Astrocyte (in vitro differentiated cells and primary cell): Measurements from ENCODE around the gene FHIT. TPM values are rescaled to one million over a fixed set of nuclear protein-coding genes. Genes with fewer than 3 reads are reported as not detected.

ENCODE experiments used
- DNase-seq: peaks from one replicate; pipeline ENCODE4 v3.0.0-alpha.2; 2010; ENCODE audit warnings: low read depth
- FAIRE-seq: peaks from 2 replicates; lab custom pipeline; 2011; peaks lifted over from hg19 to GRCh38; lab: Jason Lieb, UNC
- H2AFZ ChIP-seq: 2 replicates; pipeline ENCODE4 v1.6.0; 2012; ENCODE audit warnings: low read depth, low read length, inconsistent platforms
- H3K27ac ChIP-seq: 2 replicates; pipeline ENCODE4 v1.5.1; 2011; ENCODE audit warnings: low read depth, low read length, inconsistent platforms
- H3K27me3 ChIP-seq: 2 replicates; pipeline ENCODE4 v1.6.0; 2011; ENCODE audit warnings: low read length, inconsistent platforms; ENCODE audit not compliant: insufficient read depth
- H3K36me3 ChIP-seq: 2 replicates; pipeline ENCODE4 v1.5.1; 2011; ENCODE audit warnings: low read length, inconsistent platforms; ENCODE audit not compliant: insufficient read depth
- H3K4me1 ChIP-seq: 2 replicates; pipeline ENCODE4 v1.5.1; 2011; ENCODE audit warnings: low read length, inconsistent platforms; ENCODE audit not compliant: insufficient read depth
- H3K4me2 ChIP-seq: 2 replicates; pipeline ENCODE4 v1.6.0; 2012; ENCODE audit warnings: low read length, inconsistent platforms
- H3K4me3 ChIP-seq: 2 replicates; pipeline ENCODE4 v1.5.1; 2011; ENCODE audit warnings: low read depth, mild to moderate bottlenecking, low read length, inconsistent platforms; ENCODE audit not compliant: insufficient read depth
- H3K79me2 ChIP-seq: 2 replicates; pipeline ENCODE4 v1.6.0; 2012; ENCODE audit warnings: mild to moderate bottlenecking, low read length, inconsistent platforms; ENCODE audit not compliant: insufficient read depth
- H3K9ac ChIP-seq: 2 replicates; pipeline ENCODE4 v1.6.0; 2012; ENCODE audit warnings: mild to moderate bottlenecking, low read length, inconsistent platforms
- H3K9me3 ChIP-seq: 2 replicates; pipeline ENCODE4 v1.5.1; 2012; ENCODE audit warnings: low read depth, mild to moderate bottlenecking, low read length, inconsistent platforms; ENCODE audit not compliant: insufficient read depth
- H4K20me1 ChIP-seq: 2 replicates; pipeline ENCODE4 v1.6.0; 2012; ENCODE audit warnings: low read length, inconsistent platforms; ENCODE audit not compliant: insufficient read depth
- H3K27ac Mint-ChIP-seq: one replicate; pipeline ENCODE4 v1.8.0; 2021; ENCODE audit warnings: mild to moderate bottlenecking, mixed read lengths; ENCODE audit not compliant: unreplicated experiment
- H3K27me3 Mint-ChIP-seq: one replicate; pipeline ENCODE4 v1.8.0; 2021; ENCODE audit warnings: low read depth, mixed read lengths; ENCODE audit not compliant: unreplicated experiment
- H3K36me3 Mint-ChIP-seq: one replicate; pipeline ENCODE4 v1.8.0; 2021; ENCODE audit warnings: low read depth, mixed read lengths; ENCODE audit not compliant: unreplicated experiment
- H3K4me1 Mint-ChIP-seq: one replicate; pipeline ENCODE4 v1.8.0; 2021; ENCODE audit warnings: low read depth, mixed read lengths; ENCODE audit not compliant: unreplicated experiment
- H3K4me3 Mint-ChIP-seq: one replicate; pipeline ENCODE4 v1.8.0; 2021; ENCODE audit warnings: mild to moderate bottlenecking, moderate library complexity, mixed read lengths; ENCODE audit not compliant: unreplicated experiment
- H3K9me3 Mint-ChIP-seq: one replicate; pipeline ENCODE4 v1.8.0; 2021; ENCODE audit warnings: mild to moderate bottlenecking, mixed read lengths; ENCODE audit not compliant: unreplicated experiment
- CTCF ChIP-seq: IDR thresholded peaks from 2 replicates; pipeline ENCODE4 v1.5.1; 2011; ENCODE audit warnings: low read depth, mild to moderate bottlenecking, inconsistent platforms, low read length, moderate library complexity; ENCODE audit not compliant: insufficient read depth
- EZH2 ChIP-seq: IDR thresholded peaks from 2 replicates; pipeline ENCODE4 v1.6.1; 2012; ENCODE audit warnings: mild to moderate bottlenecking, low read length, inconsistent platforms; ENCODE audit not compliant: insufficient read depth
- total RNA-seq: library from RNA; stranded (reverse); gene quantifications from 2 replicates; pipeline ENCODE4 v1.2.1, GENCODE V29; 2021

The FHIT gene
- total RNA-seq, 1 donor from 2014 or later: 6.7 TPM

- Histone ChIP-seq H3K9ac (no peak overlapping the region), H2AFZ (no peak overlapping the region), H3K27me3 (no peaks in the 10 kb centered on the region), H3K27ac (no peak overlapping the region), H3K4me2 (no peak overlapping the region), H3K9me3 (no peaks in the 10 kb centered on the region), H3K4me1 (no peaks in the 10 kb centered on the region), H3K36me3 (no peaks in the 10 kb centered on the region), H3K79me2 (no peaks in the 10 kb centered on the region), H4K20me1 (no peaks in the 10 kb centered on the region), H3K4me3 (no peak overlapping the region)
- H3K36me3 Mint-ChIP-seq: no peaks in the 10 kb centered on the region
- H3K4me3 Mint-ChIP-seq: no peak overlapping the region
- no peak for DNase-seq
- TF ChIP-seq CTCF (no peak), EZH2 (no peak)
- no peak overlapping the region for H3K27ac Mint-ChIP-seq
- peaks cover under 1% of the 10 kb centered on the region for H3K9me3 Mint-ChIP-seq
- no peak for FAIRE-seq
- H3K4me1 Mint-ChIP-seq: no peaks in the 10 kb centered on the region
- H3K27me3 Mint-ChIP-seq: no peaks in the 10 kb centered on the region
Measured at GRCh38 chr3:59979542-59979941, 1271.7 kb downstream of the FHIT start.

- no peaks in the 10 kb centered on the region for H3K79me2 ChIP-seq
- H3K4me2 ChIP-seq: no peak overlapping the region
- no peaks in the 10 kb centered on the region for H3K9me3 Mint-ChIP-seq
- H2AFZ ChIP-seq: no peak overlapping the region
- H3K27me3 Mint-ChIP-seq: no peaks in the 10 kb centered on the region
- no peaks in the 10 kb centered on the region for H3K36me3 Mint-ChIP-seq
- no peak for FAIRE-seq
- no peak for TF ChIP-seq CTCF
- TF ChIP-seq EZH2: no peak
- H3K27me3 ChIP-seq: no peaks in the 10 kb centered on the region
- no peak overlapping the region for H3K9ac ChIP-seq
- H3K4me1 ChIP-seq: no peaks in the 10 kb centered on the region
- H3K4me1 Mint-ChIP-seq: no peaks in the 10 kb centered on the region
- no peaks in the 10 kb centered on the region for H4K20me1 ChIP-seq
- H3K27ac ChIP-seq: no peak overlapping the region
- no peaks in the 10 kb centered on the region for H3K9me3 ChIP-seq
- H3K4me3 Mint-ChIP-seq: no peak overlapping the region
- H3K4me3 ChIP-seq: no peak overlapping the region
- no peak for DNase-seq
- no peaks in the 10 kb centered on the region for H3K36me3 ChIP-seq
- no peak overlapping the region for H3K27ac Mint-ChIP-seq
Measured at GRCh38 chr3:59978979-59979378, 1272.3 kb downstream of the FHIT start.

GRCh38 chr3:59970796-59971195 lies 1280.5 kb downstream of the FHIT start:
- no peaks in the 10 kb centered on the region for H3K79me2 ChIP-seq
- no peak overlapping the region for H2AFZ ChIP-seq
- H3K4me3 ChIP-seq: no peak overlapping the region
- H3K27ac Mint-ChIP-seq: no peak overlapping the region
- H4K20me1 ChIP-seq: no peaks in the 10 kb centered on the region
- no peak overlapping the region for H3K4me3 Mint-ChIP-seq
- no peaks in the 10 kb centered on the region for H3K27me3 ChIP-seq
- H3K27ac ChIP-seq: no peak overlapping the region
- H3K36me3 Mint-ChIP-seq: no peaks in the 10 kb centered on the region
- no peak overlapping the region for H3K9ac ChIP-seq
- no peaks in the 10 kb centered on the region for H3K27me3 Mint-ChIP-seq
- TF ChIP-seq EZH2: no peak
- no peak for TF ChIP-seq CTCF
- no peaks in the 10 kb centered on the region for H3K36me3 ChIP-seq
- no peaks in the 10 kb centered on the region for H3K4me1 ChIP-seq
- FAIRE-seq: no peak
- DNase-seq: no peak
- H3K4me1 Mint-ChIP-seq: no peaks in the 10 kb centered on the region
- no peaks in the 10 kb centered on the region for H3K9me3 ChIP-seq
- no peak overlapping the region for H3K4me2 ChIP-seq
- peaks cover 3% of the 10 kb centered on the region for H3K9me3 Mint-ChIP-seq
